HS-27A (cell line): Measurements from ENCODE around the gene PARP2.

Experiments used
- DNase-seq: peaks from one replicate; pipeline ENCODE4 v3.0.0-alpha.2; 2012; ENCODE audit warnings: low read depth, missing footprints

The PARP2 gene

DNA sequence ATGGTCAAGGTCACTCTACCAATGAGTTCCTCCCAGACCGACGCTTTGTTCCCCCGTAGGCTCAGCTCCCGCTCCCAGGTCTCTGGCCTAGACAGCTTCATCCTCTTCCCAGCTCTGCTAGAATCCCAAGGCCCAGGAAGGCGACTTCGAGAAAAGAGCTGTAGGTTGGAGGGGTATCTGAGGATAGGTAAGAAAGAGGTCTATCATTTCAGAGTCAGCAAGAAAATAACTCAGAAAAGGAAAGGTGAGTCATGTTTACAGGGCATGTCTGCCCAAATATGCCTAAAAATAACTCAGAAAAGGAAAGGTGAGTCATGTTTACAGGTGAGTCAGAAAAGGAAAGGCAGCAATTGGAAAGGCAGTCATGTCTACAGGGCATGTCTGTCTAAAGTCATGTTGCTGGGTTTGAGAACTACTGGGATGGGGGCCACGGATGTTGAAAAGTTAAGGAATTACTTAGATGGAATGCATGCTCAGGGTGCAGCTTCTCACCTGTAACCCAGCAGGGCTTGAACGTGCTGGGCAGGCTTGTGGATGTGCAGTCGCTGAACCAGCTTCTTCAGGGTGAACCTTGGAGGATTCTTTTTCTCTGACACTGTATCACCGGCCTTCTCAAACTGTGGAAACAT, 57.6 kb downstream of the PARP2 start:
- no peak for DNase-seq

DNA sequence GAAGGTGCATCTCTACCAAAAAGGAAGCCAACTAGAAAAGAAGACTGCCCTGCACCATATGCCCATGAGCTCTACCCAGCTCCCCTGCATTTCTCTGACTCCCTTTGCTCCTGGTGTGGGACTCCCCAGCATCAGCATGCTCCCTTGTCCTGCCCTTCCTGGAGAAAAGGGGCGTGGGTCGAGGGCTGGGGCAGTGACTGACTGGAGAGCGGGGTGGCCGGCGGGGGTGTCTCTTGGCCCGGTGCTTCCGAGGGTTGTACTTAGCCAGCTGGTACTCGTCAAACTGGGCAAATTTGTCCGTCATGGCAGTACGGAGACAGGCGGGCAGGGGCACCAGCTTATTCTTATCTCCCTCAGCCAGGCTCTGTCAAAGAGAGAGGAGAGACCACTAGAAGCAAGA, 60.1 kb downstream of the PARP2 start:
- no peak for DNase-seq
